H1 (cell line): ENCODE measurements around the gene RBM6. TPM values are rescaled to one million over a fixed set of nuclear protein-coding genes. Genes with fewer than 3 reads are reported as not detected.

Source experiments
- ASH2L ChIP-seq: fragments of 200-600, 300-600 bp; sonication (generic); IDR thresholded peaks from one replicate; pipeline ENCODE4 v1.7.1; 2017; ENCODE audit warnings: low read length
- ATF3 ChIP-seq: IDR thresholded peaks from 2 replicates; pipeline ENCODE4 v1.6.1; 2011; ENCODE audit warnings: low read depth, mild to moderate bottlenecking, low read length; ENCODE audit not compliant: insufficient read depth
- BCL11A ChIP-seq, 2 experiments: IDR thresholded peaks; one replicate each; pipeline ENCODE4 v1.6.1; 2011; ENCODE audit warnings: low read depth in 2 of 2, low read length in 2 of 2, mild to moderate bottlenecking in 2 of 2
- CBX8 ChIP-seq: fragments of 300-800, 300-1000 bp; sonication (generic); IDR thresholded peaks from 2 replicates; pipeline ENCODE4 v1.7.1; 2016; ENCODE audit warnings: low read depth, low read length, borderline replicate concordance
- CEBPB ChIP-seq: IDR thresholded peaks from 2 replicates; pipeline ENCODE4 v1.6.1; 2012; ENCODE audit warnings: low read depth, low read length
- CHD1 ChIP-seq: IDR thresholded peaks from 2 replicates; pipeline ENCODE4 v1.6.1; 2012; ENCODE audit warnings: low read depth, low read length, improper control_type of control experiment
- CHD2 ChIP-seq: IDR thresholded peaks from 2 replicates; pipeline ENCODE4 v1.6.1; 2012; ENCODE audit warnings: low read length, improper control_type of control experiment
- CTBP2 ChIP-seq: IDR thresholded peaks from 2 replicates; pipeline ENCODE4 v1.7.0; 2011; ENCODE audit warnings: borderline replicate concordance, mild to moderate bottlenecking, moderate library complexity, mixed read lengths, low read length; ENCODE audit not compliant: insufficient read depth, insufficient read length
- CTCF ChIP-seq, 3 experiments: IDR thresholded peaks; 1 replicate in 2 of 3; 2 replicates in 1 of 3; pipeline versions ENCODE4 v1.5.1 to v1.6.1; 2011; ENCODE audit warnings: low read length in 3 of 3, mild to moderate bottlenecking in 3 of 3, inconsistent platforms in 2 of 3, low read depth in 1 of 3, moderate library complexity in 1 of 3; ENCODE audit not compliant: insufficient read depth in 1 of 3; ENCODE audit errors: control extremely low read depth in 1 of 3
- E2F6 ChIP-seq: IDR thresholded peaks from 2 replicates; pipeline ENCODE4 v1.6.1; 2012; ENCODE audit warnings: inconsistent platforms
- MAX ChIP-seq: IDR thresholded peaks from 2 replicates; pipeline ENCODE4 v1.6.1; 2012; ENCODE audit warnings: inconsistent platforms
- POLR2A ChIP-seq, 2 experiments: IDR thresholded peaks; 1 replicate in 1 of 2; 2 replicates in 1 of 2; pipeline ENCODE4 v1.6.1; 2011; ENCODE audit warnings: low read depth in 2 of 2, low read length in 2 of 2, mild to moderate bottlenecking in 2 of 2; ENCODE audit errors: control extremely low read depth in 1 of 2
- RAD21 ChIP-seq, 2 experiments: IDR thresholded peaks in 1 of 2; conservative IDR thresholded peaks in 1 of 2; 2 replicates each; pipeline ENCODE4 v1.6.1; 2011; ENCODE audit warnings: low read depth in 2 of 2, low read length in 2 of 2, improper control_type of control experiment in 1 of 2, inconsistent platforms in 1 of 2, mild to moderate bottlenecking in 1 of 2, moderate library complexity in 1 of 2
- RBBP5 ChIP-seq: IDR thresholded peaks from 2 replicates; pipeline ENCODE4 v1.7.1; 2012; ENCODE audit warnings: low read depth, mild to moderate bottlenecking, inconsistent platforms, low read length, moderate library complexity, borderline replicate concordance
- RXRA ChIP-seq: IDR thresholded peaks from 2 replicates; pipeline ENCODE4 v1.6.1; 2011; ENCODE audit warnings: low read depth, mild to moderate bottlenecking, low read length, moderate library complexity; ENCODE audit not compliant: insufficient read depth
- SIX5 ChIP-seq: IDR thresholded peaks from 2 replicates; pipeline ENCODE4 v1.6.1; 2011; ENCODE audit warnings: mild to moderate bottlenecking, low read depth, low read length
- TAF1 ChIP-seq: IDR thresholded peaks from 2 replicates; pipeline ENCODE4 v1.6.1; 2011; ENCODE audit warnings: mild to moderate bottlenecking, low read depth, low read length
- TCF12 ChIP-seq: IDR thresholded peaks from 2 replicates; pipeline ENCODE4 v1.6.1; 2011; ENCODE audit warnings: low read depth, mild to moderate bottlenecking, low read length
- YY1 ChIP-seq: IDR thresholded peaks from 2 replicates; pipeline ENCODE4 v1.6.1; 2011; ENCODE audit warnings: low read depth, mild to moderate bottlenecking, low read length
- ZNF274 ChIP-seq: IDR thresholded peaks from 2 replicates; pipeline ENCODE4 v1.7.0; 2012; ENCODE audit warnings: low read length, borderline replicate concordance; ENCODE audit errors: extremely low read depth
- polyA plus RNA-seq, 7 experiments: library from polyadenylated mRNA; depleted of rRNA in 3 of 7; stranded (reverse) in 5 of 7; unstranded in 2 of 7; fragments of >200 nt in 5 of 7; fragments of 200-250 nt in 2 of 7; gene quantifications; 1 replicate in 5 of 7; 2 replicates in 1 of 7; 4 replicates in 1 of 7; pipeline versions ENCODE4 v1.2.1 to v1.2.3, GENCODE V29; 2011 to 2013; ENCODE audit warnings: missing spikeins in 2 of 7, mixed read lengths in 2 of 7
- total RNA-seq: library from RNA; stranded (reverse); fragmentation: NEBNext Ultra II Directional; extraction: Animal tissue kit (Norgen Biotek cat#: 25700); gene quantifications from 2 replicates; pipeline ENCODE4 v1.2.1, GENCODE V29; 2021

Gene RBM6
- total and polyA plus RNA-seq, 2 of the 8 experiments (the other 6 are each of a cell fraction or from before 2014, with no cell fraction given) = 30.6 to 80.1 TPM

- TF ChIP-seq E2F6 (no peak), ASH2L (peak; percentile 77), RAD21 (IDR thresholded peaks at IDR 0.05 in 1 of 2, conservative IDR thresholded peaks at IDR 0.05 in 1 of 2; ENCODE audit: low read depth in 2 of 2, low read length in 2 of 2) (no peak; a peak in 1 of 4 replicates), CTBP2 (peak; percentile 76), TAF1 (peak; percentile 66; the same call in 1 of the 2 replicates), CTCF (IDR thresholded peaks at IDR 0.05; ENCODE audit: control extremely low read depth in 1 of 3, insufficient read depth in 1 of 3, low read depth in 1 of 3, low read length in 3 of 3) (peak; percentile 20 to 48 (median 41); a peak in 3 of 4 replicates), CBX8 (no peak), CHD2 (no peak), RBBP5 (peak; percentile 67; the same call in 1 of the 2 replicates), ZNF274 (no peak), BCL11A (IDR thresholded peaks at IDR 0.05; ENCODE audit: low read depth in 2 of 2, low read length in 2 of 2) (no peak), YY1 (peak; percentile 65), POLR2A (IDR thresholded peaks at IDR 0.05; ENCODE audit: control extremely low read depth in 1 of 2, low read depth in 2 of 2, low read length in 2 of 2) (peak in 1 of 2 experiments; percentile 57; a peak in 2 of 3 replicates), RXRA (no peak), CEBPB (peak; percentile 89), MAX (peak; percentile 96), SIX5 (peak; percentile 60), TCF12 (no peak), CHD1 (no peak), ATF3 (peak; percentile 46; the same call in 1 of the 2 replicates)
These were observed 10.4 kb upstream of the RBM6 start, which contains the start of gene MON1A (continued) for GRCh38 chr3:49929291-49930167.
